ENCODE data around the gene TRAF3IP3.

The TRAF3IP3 gene

DNA sequence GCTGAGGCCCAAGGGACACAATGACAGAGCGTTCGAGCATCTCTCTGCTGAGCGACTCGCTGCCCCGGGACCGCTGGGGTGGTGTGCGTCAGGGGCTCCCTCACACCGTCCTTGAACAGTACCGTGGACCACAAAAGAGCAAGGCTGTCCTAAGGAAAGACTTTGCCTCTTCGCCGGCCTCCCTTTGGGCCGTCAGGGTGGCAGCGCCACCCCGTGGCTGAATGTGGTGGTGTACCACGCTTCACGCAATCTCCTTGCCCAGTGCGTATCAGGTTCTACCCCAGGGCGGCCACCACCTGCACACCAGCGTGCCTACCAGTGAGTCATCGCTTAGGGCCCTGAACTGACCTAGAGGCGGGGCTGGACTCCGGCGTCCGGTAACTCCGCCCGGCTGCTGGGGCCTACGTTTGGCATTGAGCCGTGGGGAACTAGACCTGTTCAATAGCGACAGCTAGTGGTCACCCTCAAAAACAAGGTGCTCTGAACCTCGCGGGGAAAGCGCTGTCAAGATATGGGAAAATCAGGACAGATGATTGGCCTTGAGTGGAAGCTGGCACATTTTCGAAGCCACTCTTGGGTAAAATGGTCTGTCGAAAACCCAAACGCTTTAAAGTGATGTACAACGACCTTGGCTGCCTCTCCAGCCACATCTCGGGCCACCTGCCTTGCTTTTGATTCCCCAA lies 8.1 kb upstream of the TRAF3IP3 start:
- Mint-ChIP-seq H3K4me1 (ENCODE audit: low read depth) (peaks cover 75% of the 10 kb centered on the region), H3K36me3 (ENCODE audit: low read depth) (no peaks in the 10 kb centered on the region), H3K9me3 (no peaks in the 10 kb centered on the region), H3K27me3 (no peaks in the 10 kb centered on the region), H3K4me3 (peak overlapping the region; percentile 43), H3K27ac (peak overlapping the region; percentile 85)

DNA sequence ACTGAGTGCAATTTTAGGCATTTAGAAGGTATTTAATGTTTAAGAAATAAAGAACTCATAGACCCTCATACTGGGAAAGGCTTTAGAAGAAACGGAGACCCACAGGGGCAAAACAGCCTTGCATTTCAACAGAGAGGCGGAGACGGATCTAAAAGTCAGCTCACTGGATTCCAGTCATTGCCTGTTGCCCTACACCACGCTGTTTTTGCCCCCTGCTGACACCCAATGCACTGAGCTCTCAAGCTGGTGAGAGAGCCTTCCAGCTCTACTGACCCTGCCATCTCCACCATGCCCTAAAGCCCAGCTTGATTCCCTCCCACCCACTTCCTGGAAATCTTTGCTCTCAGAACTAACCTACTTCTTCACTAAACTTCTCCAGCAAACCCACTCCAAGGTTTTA lies 7.2 kb upstream of the TRAF3IP3 start:
- no peaks in the 10 kb centered on the region for H3K27me3 Mint-ChIP-seq
- no peak overlapping the region for H3K4me3 Mint-ChIP-seq
- H3K9me3 Mint-ChIP-seq = no peaks in the 10 kb centered on the region
- peak overlapping the region; percentile 88 for H3K27ac Mint-ChIP-seq
- peaks cover 76% of the 10 kb centered on the region for H3K4me1 Mint-ChIP-seq (ENCODE audit: low read depth)
- H3K36me3 Mint-ChIP-seq (ENCODE audit: low read depth) = no peaks in the 10 kb centered on the region

GRCh38 chr1:209749205-209749604 lies 6.6 kb upstream of the TRAF3IP3 start:
- peaks cover 80% of the 10 kb centered on the region for H3K4me1 Mint-ChIP-seq (ENCODE audit: low read depth)
- H3K27me3 Mint-ChIP-seq = no peaks in the 10 kb centered on the region

GRCh38 chr1:209749670-209750323 lies 6.1 kb upstream of the TRAF3IP3 start:
- Mint-ChIP-seq H3K4me1 (ENCODE audit: low read depth) (peaks cover 85% of the 10 kb centered on the region), H3K4me3 (peak overlapping the region; percentile 40)

More at GRCh38 chr1:209749205-209749604, 6.6 kb upstream of the TRAF3IP3 start:
- Mint-ChIP-seq H3K4me3 (peak overlapping the region; percentile 40), H3K27ac (peak overlapping the region; percentile 85), H3K9me3 (no peaks in the 10 kb centered on the region), H3K36me3 (ENCODE audit: low read depth) (no peaks in the 10 kb centered on the region)

GRCh38 chr1:209751627-209752231 lies 4.1 kb upstream of the TRAF3IP3 start:
- Mint-ChIP-seq H3K4me3 (peak overlapping the region; percentile 79), H3K4me1 (ENCODE audit: low read depth) (peaks cover 91% of the 10 kb centered on the region), H3K27ac (peak overlapping the region; percentile 100), H3K9me3 (no peaks in the 10 kb centered on the region), H3K27me3 (no peaks in the 10 kb centered on the region), H3K36me3 (ENCODE audit: low read depth) (peaks cover 9% of the 10 kb centered on the region)

More at GRCh38 chr1:209749670-209750323, 6.1 kb upstream of the TRAF3IP3 start:
- no peaks in the 10 kb centered on the region for H3K9me3 Mint-ChIP-seq
- no peaks in the 10 kb centered on the region for H3K27me3 Mint-ChIP-seq
- no peaks in the 10 kb centered on the region for H3K36me3 Mint-ChIP-seq (ENCODE audit: low read depth)
- H3K27ac Mint-ChIP-seq = peak overlapping the region; percentile 85

- Mint-ChIP-seq H3K27ac (peak overlapping the region; percentile 100), H3K4me1 (ENCODE audit: low read depth) (peaks cover 82% of the 10 kb centered on the region), H3K36me3 (ENCODE audit: low read depth) (peaks cover 20% of the 10 kb centered on the region), H3K27me3 (no peaks in the 10 kb centered on the region), H3K4me3 (no peak overlapping the region), H3K9me3 (no peaks in the 10 kb centered on the region)
Measured at GRCh38 chr1:209752890-209753289, 3.0 kb upstream of the TRAF3IP3 start.

DNA sequence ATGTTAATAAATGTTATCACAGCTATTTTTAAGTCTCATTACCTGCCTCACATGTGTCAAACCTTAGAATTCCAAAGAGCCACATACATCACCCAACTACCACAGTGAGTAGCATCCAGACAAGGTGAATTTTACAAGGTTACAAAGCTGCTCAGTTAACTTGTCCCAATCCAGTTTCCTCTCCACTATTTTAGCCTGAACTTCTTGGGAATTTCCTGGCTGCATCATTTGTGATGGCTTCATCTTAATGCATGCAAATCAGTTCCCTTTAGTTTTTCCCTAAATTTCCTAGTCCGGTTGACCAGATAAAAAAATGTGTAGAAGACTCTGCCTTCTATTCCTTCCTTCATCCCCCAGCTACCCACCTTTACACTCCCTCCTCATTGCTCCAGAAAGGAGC lies 597 bp upstream of the TRAF3IP3 start:
- Mint-ChIP-seq H3K27me3 (no peaks in the 10 kb centered on the region), H3K4me1 (ENCODE audit: low read depth) (peaks cover 83% of the 10 kb centered on the region), H3K4me3 (peak overlapping the region; percentile 100), H3K36me3 (ENCODE audit: low read depth) (peaks cover 43% of the 10 kb centered on the region), H3K27ac (peak overlapping the region; percentile 100), H3K9me3 (no peaks in the 10 kb centered on the region)

- Mint-ChIP-seq H3K27me3 (no peaks in the 10 kb centered on the region), H3K36me3 (ENCODE audit: low read depth) (peaks cover 59% of the 10 kb centered on the region), H3K27ac (peak overlapping the region; percentile 100)
Measured at GRCh38 chr1:209756615-209757445, 977 bp downstream of the TRAF3IP3 start.

GRCh38 chr1:209758400-209758799 lies 2.5 kb downstream of the TRAF3IP3 start:
- Mint-ChIP-seq H3K4me1 (ENCODE audit: low read depth) (peaks cover 83% of the 10 kb centered on the region), H3K27me3 (no peaks in the 10 kb centered on the region), H3K27ac (peak overlapping the region; percentile 100), H3K36me3 (ENCODE audit: low read depth) (peaks cover 75% of the 10 kb centered on the region), H3K9me3 (no peaks in the 10 kb centered on the region), H3K4me3 (peak overlapping the region; percentile 100)

More at GRCh38 chr1:209756615-209757445, 977 bp downstream of the TRAF3IP3 start:
- peak overlapping the region; percentile 100 for H3K4me3 Mint-ChIP-seq
- H3K4me1 Mint-ChIP-seq (ENCODE audit: low read depth) = peaks cover 83% of the 10 kb centered on the region
- H3K9me3 Mint-ChIP-seq = no peaks in the 10 kb centered on the region

DNA sequence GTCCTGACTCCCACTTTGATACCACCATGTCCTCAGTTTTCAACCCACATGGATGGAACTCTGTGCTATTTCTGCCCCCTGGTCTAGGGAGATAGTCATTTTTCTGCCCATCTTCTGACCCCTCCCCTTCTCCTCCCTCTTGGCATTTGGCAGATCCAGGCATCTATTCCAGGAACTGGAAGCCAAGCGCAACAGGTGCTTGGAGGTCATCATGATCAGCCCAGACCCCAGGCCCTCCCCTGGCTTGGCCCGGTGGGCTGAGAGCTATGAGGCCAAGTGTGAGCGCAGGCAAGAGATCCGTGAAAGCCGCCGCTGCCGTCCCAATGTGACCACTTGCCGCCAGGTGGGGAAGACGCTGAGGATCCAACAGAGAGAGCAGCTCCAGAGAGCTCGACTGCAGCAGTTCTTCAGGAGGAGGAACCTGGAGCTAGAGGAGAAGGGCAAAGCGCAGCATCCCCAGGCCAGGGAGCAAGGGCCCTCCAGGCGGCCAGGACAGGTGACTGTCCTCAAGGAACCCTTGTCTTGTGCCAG lies 4.0 kb downstream of the TRAF3IP3 start:
- H3K4me3 Mint-ChIP-seq = peak overlapping the region; percentile 100
- H3K27ac Mint-ChIP-seq = peak overlapping the region; percentile 54
- no peaks in the 10 kb centered on the region for H3K9me3 Mint-ChIP-seq

GRCh38 chr1:209761011-209761635 lies 5.3 kb downstream of the TRAF3IP3 start:
- no peaks in the 10 kb centered on the region for H3K27me3 Mint-ChIP-seq
- no peaks in the 10 kb centered on the region for H3K9me3 Mint-ChIP-seq
- H3K4me1 Mint-ChIP-seq (ENCODE audit: low read depth) = peaks cover 67% of the 10 kb centered on the region
- peaks cover 96% of the 10 kb centered on the region for H3K36me3 Mint-ChIP-seq (ENCODE audit: low read depth)
- H3K27ac Mint-ChIP-seq = peak overlapping the region; percentile 83
- H3K4me3 Mint-ChIP-seq = peak overlapping the region; percentile 25

More for the DNA sequence above, 4.0 kb downstream of the TRAF3IP3 start:
- Mint-ChIP-seq H3K4me1 (ENCODE audit: low read depth) (peaks cover 79% of the 10 kb centered on the region), H3K36me3 (ENCODE audit: low read depth) (peaks cover 87% of the 10 kb centered on the region), H3K27me3 (no peaks in the 10 kb centered on the region)

- Mint-ChIP-seq H3K27me3 (no peaks in the 10 kb centered on the region), H3K27ac (peak overlapping the region; percentile 92), H3K4me1 (ENCODE audit: low read depth) (peaks cover 33% of the 10 kb centered on the region), H3K4me3 (peak overlapping the region; percentile 72), H3K36me3 (ENCODE audit: low read depth) (peaks cover 74% of the 10 kb centered on the region), H3K9me3 (no peaks in the 10 kb centered on the region)
Measured at GRCh38 chr1:209766051-209766450, 10.2 kb downstream of the TRAF3IP3 start.

- Mint-ChIP-seq H3K4me3 (no peak overlapping the region), H3K27me3 (no peaks in the 10 kb centered on the region), H3K9me3 (no peaks in the 10 kb centered on the region), H3K27ac (peak overlapping the region; percentile 92), H3K36me3 (ENCODE audit: low read depth) (peaks cover 63% of the 10 kb centered on the region), H3K4me1 (ENCODE audit: low read depth) (peaks cover 23% of the 10 kb centered on the region)
Measured at GRCh38 chr1:209767096-209767495, 11.2 kb downstream of the TRAF3IP3 start.

GRCh38 chr1:209767706-209768105 lies 11.9 kb downstream of the TRAF3IP3 start:
- Mint-ChIP-seq H3K36me3 (ENCODE audit: low read depth) (peaks cover 57% of the 10 kb centered on the region), H3K9me3 (no peaks in the 10 kb centered on the region), H3K4me1 (ENCODE audit: low read depth) (peaks cover 17% of the 10 kb centered on the region)

More at GRCh38 chr1:209767706-209768105, 11.9 kb downstream of the TRAF3IP3 start:
- H3K4me3 Mint-ChIP-seq = no peak overlapping the region
- no peak overlapping the region for H3K27ac Mint-ChIP-seq
- H3K27me3 Mint-ChIP-seq = no peaks in the 10 kb centered on the region

All from stimulated activated naive CD8-positive, alpha-beta T cell treated with anti-CD3 and anti-CD28 coated beads, Interleukin-15, Interleukin-2, amounts not matched to agents 100 ng/mL and 50 ng/mL, for 24 hours (primary cell).